ENCODE results near the gene ACTN2. TPM values are rescaled to one million over a fixed set of nuclear protein-coding genes. Genes with fewer than 3 reads are reported as not detected.

ACTN2 gene
- total RNA-seq, result not detected in 2 replicates

GRCh38 chr1:236685917-236686814 is at the start of gene ACTN2:
ACTN2 (plus strand) TSS chr1:236686499; CDS start chr1:236686674, 175 bp downstream.
- ChIA-PET CTCF (no interaction called here), POLR2A (no interaction called here)
- no peaks in the 10 kb centered on the region for H3K36me3 Mint-ChIP-seq (ENCODE audit: low read depth)
- ATAC-seq (ENCODE audit: low read depth) (peak; percentile 87), DNase-seq (peak; percentile 41)
- peak within 1 kb of the TSS; percentile 66 for H3K4me3 Mint-ChIP-seq
- intact Hi-C loops (cut with micrococcal nuclease), result loop anchor here (1.0 kb wide), 1 partner anchor 82 kb away; the partner anchor contains the start of gene HEATR1
- TF ChIP-seq CTCF (IDR thresholded peaks at IDR 0.05), result no peak
- H3K27me3 Mint-ChIP-seq, result peaks cover 49% of the 10 kb centered on the region
- H3K4me1 Mint-ChIP-seq, result peaks cover 19% of the 10 kb centered on the region
- peaks cover 3% of the 10 kb centered on the region for H3K9me3 Mint-ChIP-seq
- no peak within 1 kb of the TSS for H3K27ac Mint-ChIP-seq

GRCh38 chr1:236638945-236639344 is 47.4 kb upstream of the ACTN2 start:
- no peaks in the 10 kb centered on the region for H3K4me1 Mint-ChIP-seq
- ChIA-PET POLR2A (no interaction called here), CTCF (no interaction called here)
- H3K27ac Mint-ChIP-seq, result no peak overlapping the region
- intact Hi-C loops (cut with micrococcal nuclease), result no loop called here
- no peak for TF ChIP-seq CTCF (IDR thresholded peaks at IDR 0.05)
- no peaks in the 10 kb centered on the region for H3K9me3 Mint-ChIP-seq
- H3K4me3 Mint-ChIP-seq, result no peak overlapping the region
- ATAC-seq (ENCODE audit: low read depth), result no peak
- no peak for DNase-seq
- H3K36me3 Mint-ChIP-seq (ENCODE audit: low read depth), result no peaks in the 10 kb centered on the region
- peaks cover 15% of the 10 kb centered on the region for H3K27me3 Mint-ChIP-seq

- Mint-ChIP-seq H3K4me3 (no peak overlapping the region), H3K36me3 (ENCODE audit: low read depth) (no peaks in the 10 kb centered on the region), H3K9me3 (no peaks in the 10 kb centered on the region), H3K27me3 (peaks cover 11% of the 10 kb centered on the region), H3K27ac (no peak overlapping the region), H3K4me1 (no peaks in the 10 kb centered on the region)
- intact Hi-C loops (cut with micrococcal nuclease), result no loop called here
- CTCF ChIA-PET, result no interaction called here
- ATAC-seq (ENCODE audit: low read depth), result no peak
- no peak for DNase-seq
- no peak for TF ChIP-seq CTCF (IDR thresholded peaks at IDR 0.05)
- POLR2A ChIA-PET, result no interaction called here
Measured at GRCh38 chr1:236639686-236640085, 46.6 kb upstream of the ACTN2 start.

GRCh38 chr1:236642763-236643162 is 43.5 kb upstream of the ACTN2 start:
- ChIA-PET POLR2A (no interaction called here), CTCF (no interaction called here)
- Mint-ChIP-seq H3K27ac (no peak overlapping the region), H3K9me3 (no peaks in the 10 kb centered on the region), H3K4me3 (no peak overlapping the region), H3K4me1 (no peaks in the 10 kb centered on the region), H3K36me3 (ENCODE audit: low read depth) (no peaks in the 10 kb centered on the region), H3K27me3 (peaks cover 2% of the 10 kb centered on the region)
- ATAC-seq (ENCODE audit: low read depth) (no peak), DNase-seq (no peak)
- intact Hi-C loops (cut with micrococcal nuclease), result no loop called here
- TF ChIP-seq CTCF (IDR thresholded peaks at IDR 0.05), result no peak

- no peak for ATAC-seq (ENCODE audit: low read depth)
- TF ChIP-seq CTCF (IDR thresholded peaks at IDR 0.05), result no peak
- no peaks in the 10 kb centered on the region for H3K9me3 Mint-ChIP-seq
- H3K4me1 Mint-ChIP-seq, result no peaks in the 10 kb centered on the region
- POLR2A ChIA-PET, result no interaction called here
- no peak overlapping the region for H3K27ac Mint-ChIP-seq
- intact Hi-C loops (cut with micrococcal nuclease), result no loop called here
- H3K27me3 Mint-ChIP-seq, result peaks cover 2% of the 10 kb centered on the region
- CTCF ChIA-PET, result no interaction called here
- no peak for DNase-seq
- H3K36me3 Mint-ChIP-seq (ENCODE audit: low read depth), result no peaks in the 10 kb centered on the region
- no peak overlapping the region for H3K4me3 Mint-ChIP-seq
Measured at GRCh38 chr1:236645016-236645680, 41.2 kb upstream of the ACTN2 start.

All from activated B cell treated with CpG ODN at 0.5 μM for 24 hours (primary cell).